Stomach smooth muscle (tissue), 2 donors: ENCODE data around the gene ZNF281.
"Not testable (repeated sequence)": the region's sequence is repeated elsewhere in the genome, so short reads cannot be mapped to it uniquely, and the experiment has no call there.

Experiments
- H3K27ac ChIP-seq: one replicate; pipeline ENCODE4 v1.7.0; 2013; ENCODE audit warnings: mild to moderate bottlenecking, low read length, inconsistent platforms
- H3K27me3 ChIP-seq, 2 donors: one replicate each; pipeline ENCODE4 v1.7.0; 2013; ENCODE audit warnings: low read length in 2 of 2; ENCODE audit not compliant: insufficient read depth in 2 of 2, control insufficient read depth in 1 of 2
- H3K36me3 ChIP-seq, 2 donors: one replicate each; pipeline ENCODE4 v1.7.0; 2013; ENCODE audit warnings: low read length in 2 of 2; ENCODE audit not compliant: control insufficient read depth in 2 of 2, insufficient read depth in 2 of 2
- H3K4me1 ChIP-seq: one replicate; pipeline ENCODE4 v1.7.0; 2013; ENCODE audit warnings: low read length; ENCODE audit not compliant: control insufficient read depth, insufficient read depth
- H3K4me3 ChIP-seq, 2 donors: one replicate each; pipeline ENCODE4 v1.7.0; 2013; ENCODE audit warnings: low read length in 2 of 2
- H3K9ac ChIP-seq, 2 donors: one replicate each; pipeline ENCODE4 v1.7.0; 2013; ENCODE audit warnings: low read length in 2 of 2, mild to moderate bottlenecking in 1 of 2
- H3K9me3 ChIP-seq, 2 donors: one replicate each; pipeline ENCODE4 v1.7.0; 2013; ENCODE audit warnings: low read length in 2 of 2; ENCODE audit not compliant: control insufficient read depth in 2 of 2
- donor health status: healthy.
- donor health status: Pancreatic carcinoma.

Gene ZNF281

GRCh38 chr1:200442537-200443156, 32.8 kb upstream of the ZNF281 start:
- H3K4me3 ChIP-seq: no peak overlapping the region

GRCh38 chr1:200442023-200442422, 32.2 kb upstream of the ZNF281 start:
- Histone ChIP-seq H3K4me1 (no peaks in the 10 kb centered on the region), H3K9ac (no peak overlapping the region), H3K36me3 (no peaks in the 10 kb centered on the region), H3K27ac (no peak overlapping the region), H3K4me3 (no peak overlapping the region), H3K27me3 (no peaks in the 10 kb centered on the region), H3K9me3 (no peaks in the 10 kb centered on the region)

More at GRCh38 chr1:200442537-200443156, 32.8 kb upstream of the ZNF281 start:
- no peaks in the 10 kb centered on the region for H3K27me3 ChIP-seq
- H3K9ac ChIP-seq: no peak overlapping the region
- no peaks in the 10 kb centered on the region for H3K36me3 ChIP-seq
- no peaks in the 10 kb centered on the region for H3K9me3 ChIP-seq
- no peaks in the 10 kb centered on the region for H3K4me1 ChIP-seq
- H3K27ac ChIP-seq: no peak overlapping the region

- no peaks in the 10 kb centered on the region for H3K9me3 ChIP-seq
- H3K27me3 ChIP-seq: no peaks in the 10 kb centered on the region
- H3K4me3 ChIP-seq: no peak overlapping the region
- H3K36me3 ChIP-seq: no peaks in the 10 kb centered on the region
- H3K27ac ChIP-seq: no peak overlapping the region
- H3K4me1 ChIP-seq: no peaks in the 10 kb centered on the region
- no peak overlapping the region for H3K9ac ChIP-seq
Observed at GRCh38 chr1:200438911-200439310, 29.1 kb upstream of the ZNF281 start.

GRCh38 chr1:200438413-200438812, 28.6 kb upstream of the ZNF281 start:
- not testable (repeated sequence) for H3K4me3 ChIP-seq, H3K4me1 ChIP-seq, H3K27ac ChIP-seq, H3K9ac ChIP-seq, H3K27me3 ChIP-seq, H3K9me3 ChIP-seq, H3K36me3 ChIP-seq

GRCh38 chr1:200437556-200438203, 27.8 kb upstream of the ZNF281 start:
- Histone ChIP-seq H3K27me3 (no peaks in the 10 kb centered on the region), H3K4me3 (peak overlapping the region; percentile 20 to 30), H3K36me3 (no peaks in the 10 kb centered on the region), H3K9me3 (no peaks in the 10 kb centered on the region), H3K9ac (peak overlapping the region in 1 of 2 donors; percentile 54), H3K27ac (no peak overlapping the region), H3K4me1 (no peaks in the 10 kb centered on the region)

- Histone ChIP-seq H3K4me3 (no peak overlapping the region), H3K4me1 (no peaks in the 10 kb centered on the region), H3K9me3 (no peaks in the 10 kb centered on the region)
Observed at GRCh38 chr1:200437088-200437487, 27.3 kb upstream of the ZNF281 start.

GRCh38 chr1:200436436-200436835, 26.6 kb upstream of the ZNF281 start:
- Histone ChIP-seq H3K36me3 (no peaks in the 10 kb centered on the region), H3K4me3 (no peak overlapping the region), H3K27ac (no peak overlapping the region), H3K27me3 (no peaks in the 10 kb centered on the region), H3K9me3 (no peaks in the 10 kb centered on the region), H3K4me1 (no peaks in the 10 kb centered on the region), H3K9ac (no peak overlapping the region)

More at GRCh38 chr1:200437088-200437487, 27.3 kb upstream of the ZNF281 start:
- Histone ChIP-seq H3K27ac (no peak overlapping the region), H3K36me3 (no peaks in the 10 kb centered on the region), H3K9ac (no peak overlapping the region), H3K27me3 (no peaks in the 10 kb centered on the region)

- H3K9me3 ChIP-seq: no peaks in the 10 kb centered on the region
- no peak overlapping the region for H3K4me3 ChIP-seq
- H3K9ac ChIP-seq: no peak overlapping the region
- no peak overlapping the region for H3K27ac ChIP-seq
- H3K4me1 ChIP-seq: no peaks in the 10 kb centered on the region
- H3K36me3 ChIP-seq: no peaks in the 10 kb centered on the region
- no peaks in the 10 kb centered on the region for H3K27me3 ChIP-seq
Observed at GRCh38 chr1:200435200-200435780, 25.5 kb upstream of the ZNF281 start.

- H3K4me1 ChIP-seq: no peaks in the 10 kb centered on the region
- H3K27ac ChIP-seq: no peak overlapping the region
- H3K9ac ChIP-seq: no peak overlapping the region
- H3K27me3 ChIP-seq: no peaks in the 10 kb centered on the region
- no peak overlapping the region for H3K4me3 ChIP-seq
- H3K9me3 ChIP-seq: no peaks in the 10 kb centered on the region
- no peaks in the 10 kb centered on the region for H3K36me3 ChIP-seq
Observed at GRCh38 chr1:200433586-200433985, 23.8 kb upstream of the ZNF281 start.

GRCh38 chr1:200432586-200432985, 22.8 kb upstream of the ZNF281 start:
- Histone ChIP-seq H3K36me3 (no peaks in the 10 kb centered on the region), H3K27me3 (no peaks in the 10 kb centered on the region), H3K27ac (no peak overlapping the region), H3K4me1 (no peaks in the 10 kb centered on the region), H3K9ac (no peak overlapping the region), H3K9me3 (no peaks in the 10 kb centered on the region), H3K4me3 (no peak overlapping the region)

GRCh38 chr1:200429221-200429751, 19.4 kb upstream of the ZNF281 start:
- Histone ChIP-seq H3K27me3 (no peaks in the 10 kb centered on the region), H3K4me1 (no peaks in the 10 kb centered on the region), H3K4me3 (no peak overlapping the region), H3K9me3 (no peaks in the 10 kb centered on the region), H3K27ac (no peak overlapping the region), H3K9ac (no peak overlapping the region), H3K36me3 (no peaks in the 10 kb centered on the region)
